ENCODE measurements around the gene KAT2B.

The KAT2B gene

GRCh38 chr3:20078194-20078714 is 38.0 kb downstream of the KAT2B start:
- no peak for DNase-seq (ENCODE audit: low spot score)
- Histone ChIP-seq H3K4me3 (no peak overlapping the region), H3K27ac (no peak overlapping the region)
- TF ChIP-seq CTCF (IDR thresholded peaks at IDR 0.05) = no peak

- H3K4me3 ChIP-seq = no peak overlapping the region
- TF ChIP-seq CTCF (IDR thresholded peaks at IDR 0.05) = no peak
- H3K27ac ChIP-seq = no peak overlapping the region
- DNase-seq (ENCODE audit: low spot score) = no peak
Measured at GRCh38 chr3:20079621-20080020, 39.4 kb downstream of the KAT2B start.

- Histone ChIP-seq H3K27ac (peak overlapping the region in 1 of 2 donors; percentile 52), H3K4me3 (peak overlapping the region; percentile 23)
- TF ChIP-seq CTCF (IDR thresholded peaks at IDR 0.05) = no peak
- DNase-seq (ENCODE audit: low spot score) = no peak
Measured at GRCh38 chr3:20080956-20081554, 40.8 kb downstream of the KAT2B start.

GRCh38 chr3:20083253-20083652 is 43.0 kb downstream of the KAT2B start:
- no peak for TF ChIP-seq CTCF (IDR thresholded peaks at IDR 0.05)
- no peak for DNase-seq (ENCODE audit: low spot score)
- Histone ChIP-seq H3K4me3 (no peak overlapping the region), H3K27ac (no peak overlapping the region)

GRCh38 chr3:20083953-20084352 is 43.7 kb downstream of the KAT2B start:
- TF ChIP-seq CTCF (IDR thresholded peaks at IDR 0.05) = no peak
- H3K4me3 ChIP-seq = no peak overlapping the region
- DNase-seq (ENCODE audit: low spot score) = no peak
- no peak overlapping the region for H3K27ac ChIP-seq

GRCh38 chr3:20091331-20092047 is 51.2 kb downstream of the KAT2B start:
- no peak for DNase-seq (ENCODE audit: low spot score)
- Histone ChIP-seq H3K4me3 (no peak overlapping the region), H3K27ac (no peak overlapping the region)
- TF ChIP-seq CTCF (IDR thresholded peaks at IDR 0.05) = no peak

- no peak overlapping the region for H3K4me3 ChIP-seq
- no peak for TF ChIP-seq CTCF (IDR thresholded peaks at IDR 0.05)
- no peak for DNase-seq (ENCODE audit: low spot score)
- H3K27ac ChIP-seq = no peak overlapping the region
Measured at GRCh38 chr3:20095470-20095869, 55.2 kb downstream of the KAT2B start.
